PC-9 (cell line): ENCODE data around the gene MYO5B. TPM values are rescaled to one million over a fixed set of nuclear protein-coding genes. Genes with fewer than 3 reads are reported as not detected.

Source experiments
- BruUV-seq: library from RNA; stranded (reverse); fragments of 400-500 nt; replicated peaks from 2 replicates; lab custom pipeline; 2021; lab: Mats Ljungman, UMichigan
- CTCF ChIA-PET: fragments of 300-600 bp; sonication (Branson Sonifier 250); formaldehyde crosslinking; loops from one replicate; lab custom pipeline; 2022; ENCODE audit warnings: antibody characterized with exemption; lab: Charles Lee
- POLR2A ChIA-PET: fragments of 300-600 bp; sonication (Branson Sonifier 250); formaldehyde crosslinking; loops from one replicate; lab custom pipeline; 2022; ENCODE audit warnings: antibody characterized with exemption; ENCODE audit not compliant: unreplicated experiment; lab: Charles Lee
- DNase-seq, 2 experiments: peaks; one replicate each; pipeline versions ENCODE4 v3.0.0 to v3.0.0-alpha.2; 2015 to 2022; ENCODE audit warnings: mixed read lengths in 1 of 2
- H2AFZ ChIP-seq: fragments of 200-600 bp; sonication (generic); 2 replicates; pipeline ENCODE4 v1.8.1; 2017; ENCODE audit warnings: antibody characterized with exemption
- H3F3A ChIP-seq: fragments of 200-600 bp; sonication (generic); 2 replicates; pipeline ENCODE4 v1.8.1; 2017; ENCODE audit warnings: antibody characterized with exemption, mild to moderate bottlenecking, low read depth; ENCODE audit not compliant: insufficient read depth
- H3K27ac ChIP-seq: fragments of 200-600 bp; sonication (generic); 2 replicates; pipeline ENCODE4 v1.6.1; 2016; ENCODE audit warnings: mixed run types
- H3K27me3 ChIP-seq: fragments of 200-600 bp; sonication (generic); 2 replicates; pipeline ENCODE4 v1.6.1; 2016; ENCODE audit warnings: low read depth, mixed run types; ENCODE audit not compliant: insufficient read depth
- H3K36me3 ChIP-seq: fragments of 200-600 bp; sonication (generic); 2 replicates; pipeline ENCODE4 v1.6.1; 2016; ENCODE audit warnings: low read depth, mixed run types
- H3K4me1 ChIP-seq: fragments of 200-600 bp; sonication (generic); replicated peaks from 2 replicates; pipeline ENCODE4 v1.6.1; 2016; ENCODE audit warnings: mixed run types; ENCODE audit not compliant: insufficient read depth
- H3K4me2 ChIP-seq: fragments of 200-600 bp; sonication (generic); 2 replicates; pipeline ENCODE4 v1.6.1; 2017; ENCODE audit warnings: mixed run types
- H3K4me3 ChIP-seq: fragments of 200-600 bp; sonication (generic); 2 replicates; pipeline ENCODE4 v1.6.1; 2016; ENCODE audit warnings: mixed run types
- H3K79me2 ChIP-seq: fragments of 200-600 bp; sonication (generic); 2 replicates; pipeline ENCODE4 v1.6.1; 2017; ENCODE audit warnings: low read depth, mixed run types
- H3K9me2 ChIP-seq: fragments of 200-600 bp; sonication (generic); 2 replicates; pipeline ENCODE4 v1.8.1; 2017; ENCODE audit warnings: mild to moderate bottlenecking; ENCODE audit not compliant: insufficient read depth
- H3K9me3 ChIP-seq: fragments of 200-600 bp; sonication (generic); 2 replicates; pipeline ENCODE4 v1.8.1; 2016; ENCODE audit warnings: low read depth; ENCODE audit not compliant: insufficient read depth
- H4K20me1 ChIP-seq: fragments of 200-600 bp; sonication (generic); 2 replicates; pipeline ENCODE4 v1.8.1; 2017; ENCODE audit not compliant: insufficient read depth
- CTCF ChIP-seq: fragments of 200-600 bp; sonication (generic); conservative IDR thresholded peaks from 2 replicates; pipeline ENCODE4 v1.6.1; 2017; ENCODE audit warnings: mixed run types, antibody characterized with exemption, mild to moderate bottlenecking, moderate library complexity
- EZH2 ChIP-seq: fragments of 200-600 bp; sonication (generic); IDR thresholded peaks from 2 replicates; pipeline ENCODE4 v1.8.0; 2017; ENCODE audit warnings: antibody characterized with exemption, low read depth
- intact Hi-C: fragments of 100-400 bp; cut with micrococcal nuclease; formaldehyde crosslinking; loops from one replicate; pipeline ENCODE4 v1.10.0; 2022; ENCODE audit not compliant: unreplicated experiment
- total RNA-seq: library from RNA; stranded (reverse); gene quantifications from 2 replicates; pipeline ENCODE4 v1.2.3, GENCODE V29; 2021

The MYO5B gene
- total RNA-seq, 1 experiment from 2014 or later: 25.4 TPM

- Histone ChIP-seq H3K9me3 (no peaks in the 10 kb centered on the region), H3K9me2 (no peaks in the 10 kb centered on the region), H3K79me2 (no peaks in the 10 kb centered on the region), H4K20me1 (no peaks in the 10 kb centered on the region), H3F3A (no peaks in the 10 kb centered on the region), H3K4me3 (no peak overlapping the region), H3K4me2 (no peak overlapping the region), H2AFZ (no peak overlapping the region), H3K27me3 (no peaks in the 10 kb centered on the region), H3K4me1 (no peaks in the 10 kb centered on the region), H3K27ac (no peak overlapping the region), H3K36me3 (no peaks in the 10 kb centered on the region)
- BruUV-seq: no TSS peak
- TF ChIP-seq EZH2 (no peak), CTCF (no peak)
- intact Hi-C loops: loop anchor here (10.0 kb wide), 1 partner anchor 57 kb away; no protein-coding TSS in a partner anchor
- ChIA-PET CTCF (no interaction called here), POLR2A (no interaction called here)
- no peak for DNase-seq
Observed at GRCh38 chr18:49907346-49907929, 287.5 kb downstream of the MYO5B start.

GRCh38 chr18:49905771-49906170 lies 289.2 kb downstream of the MYO5B start:
- Histone ChIP-seq H2AFZ (no peak overlapping the region), H3K9me2 (no peaks in the 10 kb centered on the region), H3K27me3 (no peaks in the 10 kb centered on the region), H3K4me3 (no peak overlapping the region), H3K4me2 (no peak overlapping the region), H3F3A (no peaks in the 10 kb centered on the region), H3K4me1 (no peaks in the 10 kb centered on the region), H3K36me3 (no peaks in the 10 kb centered on the region), H3K27ac (no peak overlapping the region), H3K79me2 (no peaks in the 10 kb centered on the region), H4K20me1 (no peaks in the 10 kb centered on the region), H3K9me3 (no peaks in the 10 kb centered on the region)
- DNase-seq: no peak
- ChIA-PET POLR2A (no interaction called here), CTCF (no interaction called here)
- intact Hi-C loops: loop anchor here (10.0 kb wide), 1 partner anchor 59 kb away; no protein-coding TSS in a partner anchor
- BruUV-seq: no TSS peak
- TF ChIP-seq EZH2: no peak
- no peak for TF ChIP-seq CTCF

- no peaks in the 10 kb centered on the region for H3K9me2 ChIP-seq
- ChIA-PET CTCF (no interaction called here), POLR2A (no interaction called here)
- BruUV-seq: no TSS peak
- no peaks in the 10 kb centered on the region for H3K9me3 ChIP-seq
- intact Hi-C loops: loop anchor here (10.0 kb wide), 1 partner anchor 60 kb away; no protein-coding TSS in a partner anchor
- H3K36me3 ChIP-seq: no peaks in the 10 kb centered on the region
- H3K79me2 ChIP-seq: no peaks in the 10 kb centered on the region
- no peaks in the 10 kb centered on the region for H4K20me1 ChIP-seq
- no peak overlapping the region for H3K4me2 ChIP-seq
- H3K27me3 ChIP-seq: no peaks in the 10 kb centered on the region
- H3K4me3 ChIP-seq: no peak overlapping the region
- DNase-seq: no peak
- no peak for TF ChIP-seq CTCF
- TF ChIP-seq EZH2: no peak
- no peaks in the 10 kb centered on the region for H3F3A ChIP-seq
- H2AFZ ChIP-seq: no peak overlapping the region
- no peaks in the 10 kb centered on the region for H3K4me1 ChIP-seq
- H3K27ac ChIP-seq: no peak overlapping the region
Observed at GRCh38 chr18:49904871-49905555, 289.9 kb downstream of the MYO5B start.
